GM18511 (cell line): Measurements from ENCODE around the gene CSHL1.
"Not testable (repeated sequence)": the region's sequence is repeated elsewhere in the genome, so short reads cannot be mapped to it uniquely, and the experiment has no call there.

Source experiments
- ATAC-seq: cut with Tn5 transposase; IDR thresholded peaks from one replicate; pipeline ENCODE4 v1.9.1; 2021; ENCODE audit warnings: mild to moderate bottlenecking, moderate library complexity; ENCODE audit not compliant: unreplicated experiment

Gene CSHL1

DNA sequence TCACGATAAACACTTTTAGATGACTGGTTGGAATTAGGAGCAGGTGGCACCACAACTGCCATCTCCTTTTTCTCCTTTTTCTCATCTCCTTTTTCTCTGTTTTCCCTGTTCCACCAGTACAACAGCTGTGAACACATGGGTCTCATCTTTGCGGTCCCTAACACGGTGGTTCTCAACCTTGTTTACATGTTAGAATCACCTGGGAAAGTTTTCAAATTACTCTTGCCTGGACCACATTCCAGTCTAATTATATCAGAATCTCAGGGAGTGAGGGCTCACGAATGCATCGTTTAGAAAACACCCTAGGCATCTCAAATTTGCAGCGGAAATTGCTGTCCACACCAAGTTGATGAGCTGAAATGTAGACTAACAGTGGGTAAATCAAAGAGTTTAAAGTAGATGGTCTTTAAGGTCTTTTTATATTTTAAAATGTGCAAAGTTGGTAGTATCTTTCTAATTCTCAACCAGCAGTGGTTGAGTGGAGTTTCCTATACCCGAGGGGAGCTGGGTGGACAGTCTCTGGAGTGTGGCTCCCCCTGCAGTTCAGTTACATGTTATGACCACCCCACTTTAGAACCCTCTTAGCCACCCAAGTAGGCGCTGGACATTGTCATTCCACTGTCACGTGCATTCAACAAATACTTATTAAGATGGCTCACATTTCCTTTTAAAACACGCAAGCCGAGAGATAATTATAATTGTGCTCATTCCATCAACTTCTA lies 18.6 kb downstream of the CSHL1 start:
- ATAC-seq = not testable (repeated sequence)

DNA sequence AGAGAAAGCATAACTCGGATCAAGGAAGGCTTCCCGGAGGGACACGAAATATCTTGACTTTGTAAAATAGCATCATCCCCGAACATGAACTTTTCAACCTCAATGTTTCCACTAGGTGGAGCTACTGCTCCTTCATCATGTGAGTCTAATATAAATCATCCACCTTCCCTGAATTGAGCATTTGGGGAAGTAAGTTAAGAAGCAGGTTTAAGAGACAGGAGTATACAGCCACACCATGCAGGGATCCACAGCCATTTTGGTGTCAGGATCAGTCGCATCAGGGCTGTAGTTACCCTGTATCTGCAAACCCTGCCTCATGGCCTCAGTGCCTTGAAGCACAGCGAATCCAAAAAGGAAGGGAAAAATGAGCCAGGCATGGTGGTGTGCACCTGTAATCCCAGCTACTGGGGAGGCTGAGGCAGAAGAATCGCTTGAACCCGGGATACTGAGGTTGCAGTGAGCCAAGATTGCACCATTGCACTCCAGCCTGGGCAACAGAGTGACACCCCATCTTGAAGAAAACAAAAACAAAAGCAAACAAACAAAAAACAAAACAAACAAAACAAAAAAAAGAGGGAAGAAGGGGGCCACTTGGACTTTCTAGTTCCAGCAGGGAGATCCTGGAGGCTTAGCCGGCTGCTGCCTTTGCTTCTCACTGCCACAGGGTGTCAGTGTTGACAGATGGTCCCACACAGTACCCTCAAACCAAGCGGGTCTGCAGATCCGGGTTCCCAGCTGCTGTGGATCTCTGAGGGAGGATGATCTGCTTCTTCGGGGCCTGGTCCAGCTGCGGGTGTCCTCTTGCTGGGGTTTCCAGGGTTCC lies 21.8 kb downstream of the CSHL1 start:
- not testable (repeated sequence) for ATAC-seq

DNA sequence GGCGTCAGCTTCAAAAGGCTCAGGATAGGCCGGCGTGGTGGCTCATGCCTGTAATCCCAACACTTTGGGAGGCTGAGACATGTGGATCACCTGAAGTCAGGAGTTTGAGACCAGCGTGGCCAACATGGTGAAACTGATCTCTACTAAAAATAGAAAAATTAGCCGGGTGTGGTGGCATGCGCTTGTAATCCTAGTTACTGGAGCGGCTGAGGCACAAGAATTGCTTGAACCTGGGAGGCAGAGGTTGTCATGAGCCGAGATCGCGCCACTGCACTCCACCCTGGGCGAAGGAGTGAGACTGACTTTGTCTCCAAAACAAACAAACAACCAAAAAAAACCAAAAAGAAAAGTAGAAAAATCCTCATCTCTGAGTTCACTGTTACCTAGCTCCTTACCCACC lies 25.9 kb downstream of the CSHL1 start:
- ATAC-seq = not testable (repeated sequence)

DNA sequence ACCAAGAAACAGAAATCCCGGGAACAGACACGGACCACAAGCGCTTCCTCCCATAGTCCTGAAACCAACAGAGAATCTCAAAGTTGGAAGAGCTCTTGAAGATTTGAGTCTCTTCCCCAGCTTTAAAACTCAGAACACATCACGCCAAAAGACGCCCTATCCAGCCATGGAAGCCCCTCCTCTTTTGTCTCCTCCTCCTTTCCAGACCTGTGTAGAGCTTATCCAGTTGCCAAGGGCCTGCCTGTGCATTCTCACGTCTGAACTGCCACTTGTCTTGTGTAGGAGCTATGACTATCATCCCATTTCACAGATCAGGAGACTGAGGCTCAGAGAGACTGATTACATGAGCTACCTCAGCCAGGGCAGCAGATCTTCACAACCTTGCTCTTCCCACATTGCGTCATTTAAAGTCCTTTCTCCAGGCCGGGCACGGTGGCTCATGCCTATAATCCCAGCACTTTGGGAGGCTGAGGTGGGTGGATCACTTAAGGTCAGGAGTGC lies 28.4 kb downstream of the CSHL1 start:
- ATAC-seq = not testable (repeated sequence)

DNA sequence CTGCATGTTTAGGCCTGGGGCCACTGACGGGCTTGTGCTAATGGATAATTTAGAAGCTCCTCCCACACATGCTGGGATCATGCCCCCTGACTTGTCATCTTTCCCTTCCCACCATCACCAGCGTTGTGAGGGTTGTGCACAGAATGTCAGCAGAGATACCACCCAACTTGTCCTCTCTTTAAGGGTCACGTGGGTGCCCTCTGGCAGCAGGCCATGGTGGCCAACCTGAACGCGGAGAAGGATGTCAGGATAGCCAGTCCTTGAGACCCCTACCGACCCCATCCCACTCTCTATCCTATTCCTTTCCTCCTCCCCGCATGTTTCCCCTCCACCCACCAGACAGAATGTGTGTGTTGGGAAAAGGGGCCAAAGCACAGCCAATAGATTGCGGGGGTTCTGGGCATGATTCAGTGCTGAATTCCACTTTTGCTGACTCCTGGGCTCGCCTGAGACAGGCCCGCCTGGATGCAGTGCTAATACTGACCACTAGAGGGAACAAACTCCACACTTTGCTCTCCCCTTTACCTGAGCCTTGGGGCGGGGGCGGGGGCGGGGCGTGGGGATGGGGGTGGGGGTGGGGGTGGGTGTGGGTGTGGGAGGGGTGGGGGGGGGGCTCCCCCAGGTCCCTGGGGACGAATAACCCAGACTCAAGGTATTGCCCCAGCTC lies 29.0 kb downstream of the CSHL1 start, which contains the start of gene GH2:
TSS of gene GH2 (minus strand) at position 10 of the 667 bp plus-strand sequence. CDS start 143 bp downstream, outside the sequence.
- no peak for ATAC-seq

DNA sequence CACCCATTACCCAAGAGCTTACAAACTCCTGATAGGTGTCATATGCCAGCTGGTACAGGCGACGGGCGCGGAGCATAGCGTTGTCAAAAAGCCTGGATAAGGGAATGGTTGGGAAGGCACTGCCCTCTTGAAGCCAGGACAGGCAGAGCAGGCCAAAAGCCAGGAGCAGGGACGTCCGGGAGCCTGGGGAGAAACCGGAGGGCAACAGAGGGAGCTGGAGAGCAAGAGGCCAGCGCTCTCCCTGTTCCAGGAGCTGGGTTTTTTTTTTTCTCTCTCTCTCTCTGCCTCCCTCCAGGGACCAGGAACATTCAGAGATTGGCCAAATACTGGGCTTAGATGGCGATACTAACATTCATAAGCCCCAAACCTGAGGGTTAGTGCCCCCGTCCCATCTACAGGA lies 29.7 kb downstream of the CSHL1 start:
- not testable (repeated sequence) for ATAC-seq

DNA sequence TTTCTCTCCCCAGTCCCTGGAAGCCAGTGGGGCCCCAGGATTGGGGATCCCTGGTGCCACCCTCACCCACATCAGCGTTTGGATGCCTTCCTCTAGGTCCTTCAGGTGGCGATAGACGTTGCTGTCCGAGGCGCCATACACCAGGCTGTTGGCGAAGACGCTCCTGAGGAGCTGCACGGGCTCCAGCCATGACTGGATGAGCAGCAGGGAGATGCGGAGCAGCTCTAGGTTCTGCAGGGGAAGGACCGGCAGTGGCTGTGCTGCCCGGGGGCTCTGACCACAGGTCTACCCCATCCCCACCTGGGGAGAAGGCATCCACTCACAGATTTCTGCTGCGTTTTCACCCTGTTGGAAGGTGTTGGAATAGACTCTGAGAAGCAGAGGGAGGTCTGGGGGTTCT lies 30.4 kb downstream of the CSHL1 start:
- ATAC-seq = no peak

DNA sequence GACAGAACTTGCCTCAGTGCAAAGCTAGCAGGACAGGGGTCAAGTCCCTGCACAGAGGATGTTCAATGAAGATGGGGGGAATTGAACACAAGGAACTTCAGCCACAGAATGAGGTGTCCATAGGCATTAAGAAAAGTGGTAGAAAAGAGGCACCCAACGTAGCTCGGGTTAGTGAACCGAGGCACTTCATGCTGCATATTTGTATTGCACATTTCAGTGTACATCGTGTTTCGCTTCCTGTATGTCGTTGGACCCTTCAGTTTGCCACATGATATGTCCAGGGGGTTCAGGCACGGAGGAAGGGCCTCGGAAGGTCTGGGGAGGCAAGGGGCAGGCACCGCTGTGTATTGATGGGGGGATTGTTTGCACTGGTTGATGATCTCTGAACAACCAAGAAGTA lies 32.6 kb downstream of the CSHL1 start:
- not testable (repeated sequence) for ATAC-seq

DNA sequence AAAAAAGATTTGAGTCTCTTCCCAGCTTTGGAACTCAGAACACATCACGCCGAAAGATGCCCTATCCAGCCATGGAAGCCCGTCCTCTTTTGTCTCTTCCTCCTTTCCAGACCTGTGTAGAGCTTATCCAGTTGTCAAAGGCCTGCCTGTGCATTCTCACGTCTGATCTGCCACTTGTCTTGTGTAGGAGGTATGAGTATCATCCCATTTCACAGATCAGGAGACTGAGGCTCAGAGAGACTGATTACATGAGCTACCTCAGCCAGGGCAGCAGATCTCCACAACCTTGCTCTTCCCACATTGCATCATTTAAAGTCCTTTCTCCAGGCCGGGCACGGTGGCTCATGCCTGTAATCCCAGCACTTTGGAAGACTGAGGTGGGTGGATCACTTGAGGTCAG lies 36.4 kb downstream of the CSHL1 start:
- not testable (repeated sequence) for ATAC-seq

DNA sequence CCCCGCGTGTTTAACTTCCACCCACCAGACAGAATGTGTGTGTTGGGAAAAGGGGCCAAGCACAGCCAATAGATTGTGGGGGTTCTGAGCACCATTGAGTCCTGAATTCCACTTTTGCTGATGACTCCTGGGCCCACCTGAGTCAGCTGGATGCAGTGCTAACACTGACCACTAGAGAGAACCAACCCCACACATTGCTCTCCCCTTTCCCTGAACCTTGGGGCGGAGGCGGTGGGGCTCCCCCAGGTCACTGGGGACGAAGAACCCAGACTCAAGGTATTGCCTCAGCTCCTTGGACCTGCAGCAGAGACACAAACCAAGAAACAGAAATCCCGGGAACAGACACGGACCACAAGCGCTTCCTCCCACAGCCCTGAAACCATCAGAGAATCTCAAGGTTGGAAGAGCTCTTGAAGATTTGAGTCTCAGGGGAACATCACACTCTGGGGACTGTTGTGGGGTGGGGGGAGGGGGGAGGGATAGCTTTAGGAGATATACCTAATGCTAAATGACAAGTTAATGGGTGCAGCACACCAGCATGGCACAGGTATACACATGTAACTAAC lies 36.9 kb downstream of the CSHL1 start:
- ATAC-seq = not testable (repeated sequence)

DNA sequence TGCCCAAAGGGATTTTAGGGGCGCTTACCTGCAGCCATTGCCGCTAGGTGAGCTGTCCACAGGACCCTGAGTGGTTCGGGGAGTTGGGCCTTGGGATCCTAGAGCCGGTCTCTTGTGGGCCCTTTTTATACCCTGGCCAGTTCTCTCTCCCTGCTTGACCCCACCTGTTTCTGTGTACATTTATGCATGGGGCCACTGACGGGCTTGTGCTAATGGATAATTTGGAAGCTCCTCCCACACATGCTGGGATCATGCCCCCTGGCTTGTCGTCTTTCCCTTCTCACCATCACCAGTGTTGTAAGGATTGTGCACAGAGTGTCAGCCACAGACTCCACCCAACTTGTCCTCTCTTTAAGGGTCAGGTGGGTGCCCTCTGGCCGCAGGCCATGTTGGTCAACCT lies 37.5 kb downstream of the CSHL1 start, which contains the start of gene CSH2:
TSS of gene CSH2 (minus strand) at position 101 of the 400 bp plus-strand sequence. CDS start at position 38, 63 bp downstream.
- not testable (repeated sequence) for ATAC-seq

DNA sequence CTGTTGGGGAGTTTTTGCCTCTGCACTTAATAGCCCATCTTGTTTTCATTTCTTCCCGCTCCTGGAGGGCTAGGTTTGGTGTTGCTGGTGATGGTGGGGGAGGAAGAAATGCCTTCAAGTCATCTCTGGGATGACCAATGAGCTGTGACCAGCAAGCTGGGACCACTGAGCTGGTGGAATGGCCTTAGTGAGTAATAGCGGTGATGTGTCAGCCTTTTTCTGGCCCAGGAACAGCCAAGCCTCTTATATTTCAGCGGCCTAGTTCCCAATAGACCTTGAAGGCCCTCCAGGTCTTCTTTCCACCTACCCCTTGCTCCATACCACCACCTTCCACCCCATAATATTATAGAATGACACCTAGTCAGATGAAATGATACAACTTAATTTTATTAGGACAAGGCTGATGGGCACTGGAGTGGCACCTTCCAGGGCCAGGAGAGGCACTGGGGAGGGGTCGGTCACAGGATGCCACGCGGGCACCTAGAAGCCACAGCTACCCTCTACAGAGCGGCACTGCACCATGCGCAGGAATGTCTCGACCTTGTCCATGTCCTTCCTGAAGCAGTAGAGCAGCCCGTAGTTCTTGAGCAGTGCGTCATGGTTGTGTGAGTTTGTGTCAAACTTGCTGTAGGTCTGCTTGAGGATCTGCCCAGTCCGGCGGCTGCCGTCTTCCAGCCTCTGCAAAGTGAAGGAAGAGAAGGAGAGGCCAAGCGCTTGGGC lies 39.3 kb downstream of the CSHL1 start:
- not testable (repeated sequence) for ATAC-seq

DNA sequence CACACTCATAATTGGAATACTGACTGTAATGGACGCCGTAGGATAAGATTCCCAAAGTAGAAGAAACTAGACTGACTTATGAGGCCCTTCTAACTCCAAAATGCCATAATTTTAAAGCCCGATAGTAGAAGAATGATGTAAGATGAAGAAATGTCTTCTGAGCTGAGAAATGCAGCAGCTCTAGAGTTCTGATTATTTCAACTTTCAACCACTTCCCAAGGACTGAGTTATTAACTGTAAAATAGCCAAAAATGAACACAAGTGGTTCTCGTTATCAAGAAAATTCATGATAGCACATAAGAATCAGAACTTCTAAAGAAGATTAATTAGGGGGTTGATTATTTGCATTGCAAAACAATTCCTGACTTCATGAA lies 40.8 kb downstream of the CSHL1 start:
- ATAC-seq = not testable (repeated sequence)

DNA sequence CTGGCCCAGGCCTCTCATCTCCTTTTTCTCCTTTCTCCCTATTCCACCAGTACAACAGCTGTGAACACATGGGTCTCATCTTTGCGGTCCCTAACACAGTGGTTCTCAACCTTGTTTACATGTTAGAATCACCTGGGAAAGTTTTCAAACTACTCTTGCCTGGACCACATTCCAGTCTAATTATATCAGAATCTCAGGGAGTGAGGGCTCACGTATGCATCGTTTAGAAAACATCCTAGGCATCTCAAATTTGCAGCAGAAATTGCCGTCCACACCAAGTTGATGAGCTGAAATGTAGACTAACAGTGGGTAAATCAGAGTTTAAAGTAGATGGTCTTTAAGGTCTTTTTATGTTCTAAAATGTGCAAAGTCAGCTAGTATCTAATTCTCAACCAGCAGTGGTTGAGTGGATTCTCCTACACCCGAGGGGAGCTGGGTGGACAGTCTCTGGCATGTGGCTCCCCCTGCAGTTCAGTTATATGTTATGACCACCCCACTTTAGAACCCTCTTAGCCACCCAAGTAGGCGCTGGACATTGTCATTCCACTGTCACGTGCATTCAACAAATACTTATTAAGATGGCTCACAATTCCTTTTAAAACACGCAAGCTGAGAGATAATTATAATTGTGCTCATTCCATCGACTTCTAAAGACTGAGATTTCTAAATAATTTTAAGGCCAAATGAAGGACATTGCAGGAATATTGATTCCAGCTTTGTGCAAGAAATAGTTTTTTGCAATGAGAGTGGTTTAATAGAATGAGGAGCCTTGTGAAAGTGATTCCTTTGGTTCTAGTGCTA lies 41.4 kb downstream of the CSHL1 start:
- ATAC-seq = not testable (repeated sequence)

DNA sequence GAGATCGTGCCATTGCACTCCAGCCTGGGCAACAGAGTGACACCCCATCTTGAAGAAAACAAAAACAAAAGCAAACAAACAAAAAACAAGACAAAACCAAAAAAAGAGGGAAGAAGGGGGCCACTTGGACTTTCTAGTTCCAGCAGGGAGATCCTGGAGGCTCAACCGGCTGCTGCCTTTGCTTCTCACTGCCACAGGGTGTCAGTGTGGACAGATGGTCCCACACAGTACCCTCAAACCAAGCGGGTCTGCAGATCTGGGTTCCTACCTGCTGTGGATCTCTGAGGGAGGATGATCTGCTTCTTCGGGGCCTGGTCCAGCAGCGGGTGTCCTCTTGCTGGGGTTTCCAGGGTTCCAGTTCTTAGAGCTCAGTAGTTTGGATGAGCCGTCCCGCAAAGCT lies 44.4 kb downstream of the CSHL1 start:
- not testable (repeated sequence) for ATAC-seq
